HG02759 (cell line): ENCODE results near the gene MYO15B.

Source experiments
- ATAC-seq: cut with Tn5 transposase; IDR thresholded peaks from one replicate; pipeline ENCODE4 v1.9.1; 2021; ENCODE audit warnings: mild to moderate bottlenecking, moderate library complexity; ENCODE audit not compliant: unreplicated experiment

The MYO15B gene

DNA sequence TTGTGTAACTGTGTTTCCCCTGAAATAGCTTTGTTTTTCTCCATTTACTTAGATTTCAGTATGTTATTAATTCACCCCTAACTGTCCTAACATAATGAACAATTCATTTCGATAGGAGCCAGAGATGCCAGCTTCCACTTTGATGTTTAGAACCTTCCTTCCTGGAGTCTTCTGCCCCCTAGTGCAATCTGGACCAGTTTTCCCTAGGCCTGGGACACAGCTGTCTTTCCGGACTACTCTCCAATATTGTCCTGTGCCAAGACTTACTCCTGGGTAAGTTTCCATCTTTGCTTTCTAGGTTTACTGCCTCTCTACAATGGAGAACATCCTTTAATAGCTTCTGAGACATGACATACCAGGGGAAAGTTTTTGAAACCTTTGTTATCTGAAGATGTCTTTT, 66.6 kb downstream of the MYO15B start:
- no peak for ATAC-seq

DNA sequence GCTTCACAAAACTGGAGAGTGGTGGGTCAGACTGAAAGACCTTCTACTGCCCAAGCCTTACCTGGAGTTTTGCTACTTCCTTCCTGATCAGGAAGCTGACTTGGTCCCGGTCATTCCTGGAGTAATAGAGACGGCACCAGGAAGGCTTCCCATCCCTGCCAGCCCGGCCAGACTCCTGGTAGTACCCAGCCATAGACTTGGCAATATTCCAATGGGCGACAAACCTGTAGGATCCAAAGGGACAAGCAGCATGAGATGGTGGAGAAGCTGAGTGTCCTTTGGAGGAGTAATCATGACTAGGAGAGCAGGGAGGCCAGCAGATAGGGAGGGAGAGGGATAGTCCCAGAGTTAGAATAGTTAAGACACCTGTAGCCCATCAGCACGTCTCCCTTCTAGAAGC, 70.6 kb downstream of the MYO15B start:
- no peak for ATAC-seq

DNA sequence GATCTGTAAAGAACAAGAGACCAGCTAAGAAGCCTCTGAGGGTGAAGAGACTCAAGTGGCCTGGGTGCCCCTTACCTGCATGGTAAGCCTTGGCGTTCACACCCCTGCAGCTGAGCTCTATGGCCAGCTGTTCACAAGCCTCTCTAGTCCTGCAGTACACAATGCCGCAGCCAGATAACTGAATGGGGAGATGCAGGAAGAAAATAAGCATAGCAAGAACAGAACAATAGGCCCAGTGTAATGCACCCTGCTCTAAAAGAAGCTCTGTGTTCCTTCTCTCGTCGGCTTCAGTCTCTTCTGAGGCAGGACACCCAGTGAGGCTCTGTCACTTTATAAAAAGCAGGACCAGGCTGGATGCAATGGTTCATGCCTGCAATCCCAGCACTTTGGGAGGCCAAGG, 73.9 kb downstream of the MYO15B start:
- ATAC-seq: no peak

DNA sequence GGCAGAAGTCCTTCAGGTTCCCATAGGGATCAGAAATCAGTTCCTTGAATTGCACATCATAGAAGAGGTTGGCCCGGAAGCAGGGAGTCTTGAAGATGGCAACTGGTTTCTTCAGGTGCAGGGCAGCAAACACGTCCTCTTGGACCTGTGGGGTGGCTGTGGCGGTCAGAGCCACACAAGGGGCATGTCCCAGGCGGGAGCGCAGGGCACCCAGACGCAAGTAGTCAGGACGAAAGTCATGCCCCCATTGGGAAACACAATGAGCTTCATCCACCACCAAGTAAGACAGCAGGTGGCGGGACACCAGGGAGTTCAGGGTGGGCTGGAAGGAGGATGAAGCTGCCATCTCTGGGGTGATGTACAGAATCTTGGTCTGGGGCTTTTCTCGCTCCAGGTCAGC, 74.9 kb downstream of the MYO15B start:
- no peak for ATAC-seq

- peak; percentile 66 for ATAC-seq
These were observed 76.5 kb downstream of the MYO15B start for GRCh38 chr17:75664099-75664549.

GRCh38 chr17:75665981-75666380, 78.4 kb downstream of the MYO15B start:
- ATAC-seq: no peak

DNA sequence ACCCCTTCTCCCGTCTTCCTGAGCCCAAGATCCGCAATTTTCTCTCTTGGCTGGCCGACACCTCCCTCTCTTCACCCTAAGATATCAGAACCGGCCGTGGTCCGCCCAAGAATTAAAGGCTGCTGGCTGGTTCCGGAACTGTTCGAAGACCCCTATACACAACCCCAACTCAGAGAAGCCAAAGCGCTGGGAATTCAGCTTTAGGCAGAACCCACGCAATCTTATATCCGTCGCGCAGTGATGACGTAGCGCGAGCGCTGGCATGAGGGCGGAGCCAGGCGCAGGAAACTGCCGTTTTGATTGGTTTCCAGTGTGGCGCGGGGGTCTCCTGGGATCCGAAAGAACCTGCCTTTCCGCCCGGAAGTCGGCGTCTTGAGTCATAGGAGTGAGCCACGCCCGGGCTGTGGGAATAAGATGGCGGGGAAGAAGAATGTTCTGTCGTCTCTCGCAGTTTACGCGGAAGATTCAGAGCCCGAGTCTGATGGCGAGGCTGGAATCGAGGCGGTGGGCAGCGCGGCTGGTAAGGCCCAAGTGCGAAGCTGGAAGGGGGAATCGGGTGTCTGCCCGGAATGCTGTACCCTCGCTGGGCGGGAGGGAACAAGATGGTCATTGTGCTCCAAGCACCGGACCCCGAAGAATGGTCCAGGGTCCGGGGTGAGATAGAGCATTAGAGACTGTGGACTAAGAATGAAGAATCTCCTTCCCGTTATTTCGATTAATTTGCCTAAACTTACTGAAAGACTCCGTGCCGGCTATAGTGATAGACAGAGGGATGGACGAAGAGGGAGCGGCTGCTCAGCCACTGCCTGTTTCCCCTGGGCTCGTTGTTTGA, 79.6 kb downstream of the MYO15B start, which contains the start of the genes RECQL5 and SAP30BP:
TSS of gene RECQL5 (minus strand) at position 196 of the 832 bp plus-strand sequence. CDS start 597 bp downstream, outside the sequence.
TSS of gene SAP30BP (plus strand) at position 380 of the 832 bp plus-strand sequence. CDS start at position 415, 35 bp downstream.
- ATAC-seq: peak; percentile 74

GRCh38 chr17:75667825-75668224, 80.2 kb downstream of the MYO15B start:
- no peak for ATAC-seq

- ATAC-seq: no peak
These were observed 80.9 kb downstream of the MYO15B start for GRCh38 chr17:75668489-75668888.

DNA sequence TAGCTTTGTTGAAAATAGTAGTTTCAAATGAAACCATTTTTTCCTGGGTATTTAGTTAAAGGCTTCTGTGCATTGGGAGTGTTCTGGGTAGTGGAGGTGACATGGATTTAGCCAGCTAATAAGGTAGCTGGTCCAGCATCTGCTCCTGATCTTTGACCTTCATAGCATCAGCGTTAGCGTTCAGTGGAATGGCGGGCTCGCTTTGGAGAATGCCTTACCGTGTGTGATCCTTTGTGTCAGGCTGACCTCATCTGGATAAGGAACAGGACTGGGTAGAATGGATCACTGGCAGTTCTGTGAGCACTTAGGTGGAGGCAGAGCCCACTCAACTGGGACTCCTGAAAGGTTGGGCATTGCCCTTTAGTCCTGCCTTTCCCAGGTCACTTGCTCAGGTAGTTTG, 83.3 kb downstream of the MYO15B start:
- no peak for ATAC-seq

DNA sequence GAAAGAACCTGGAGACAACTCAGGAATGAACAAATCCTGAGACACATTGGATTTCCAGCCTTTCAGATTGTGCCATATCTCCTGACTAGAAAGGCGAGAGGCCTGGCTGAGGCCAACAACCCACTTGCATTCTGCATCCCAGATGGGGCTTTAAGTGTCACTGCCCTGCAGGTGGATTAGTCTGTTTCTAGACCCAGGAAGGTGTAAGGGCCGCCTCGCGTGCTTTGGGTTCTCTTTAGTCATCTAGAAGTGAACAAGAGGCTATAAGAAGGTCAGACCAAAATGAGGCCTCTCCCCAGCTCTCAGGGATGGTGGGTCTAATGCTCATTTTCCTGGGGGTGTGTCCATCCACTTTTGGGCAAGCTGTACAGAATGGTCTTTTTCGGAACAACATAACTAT, 84.4 kb downstream of the MYO15B start:
- no peak for ATAC-seq

DNA sequence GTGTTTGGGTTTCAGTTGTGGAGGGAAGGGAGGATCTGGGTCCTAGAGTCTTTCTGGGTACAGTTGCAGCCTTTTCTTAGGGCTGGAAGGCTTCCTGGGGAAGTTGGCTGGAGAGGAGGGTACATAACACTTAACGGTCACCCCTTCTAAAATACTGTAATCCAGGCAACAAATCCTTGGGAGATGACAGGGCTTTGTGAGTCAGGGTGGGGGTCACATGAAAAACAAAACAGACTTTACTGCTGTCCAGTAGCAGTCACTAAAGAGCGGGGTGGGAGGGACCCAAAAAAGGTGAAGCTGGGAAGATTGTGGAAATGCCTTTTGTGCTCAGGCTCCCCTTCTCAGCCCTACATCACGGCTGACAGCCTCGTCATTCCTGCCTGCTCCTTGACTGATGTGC, 85.9 kb downstream of the MYO15B start:
- ATAC-seq: no peak
